ENCODE measurements around the gene GLYR1. TPM values are rescaled to one million over a fixed set of nuclear protein-coding genes. Genes with fewer than 3 reads are reported as not detected.

Gene GLYR1
- total and polyA plus RNA-seq, 2 experiments from 2014 or later, result 59.9 to 105 TPM

- TF ChIP-seq ZNF331 (CRISPR knock-in tag; IDR thresholded peaks at IDR 0.05; ENCODE audit: low read depth) (no peak), JUNB (IDR thresholded peaks at IDR 0.05; ENCODE audit: unreplicated experiment) (no peak), EZH2phosphoT487 (IDR thresholded peaks at IDR 0.05; ENCODE audit: unreplicated experiment) (no peak)
- TF ChIP-seq, protein P1, sequence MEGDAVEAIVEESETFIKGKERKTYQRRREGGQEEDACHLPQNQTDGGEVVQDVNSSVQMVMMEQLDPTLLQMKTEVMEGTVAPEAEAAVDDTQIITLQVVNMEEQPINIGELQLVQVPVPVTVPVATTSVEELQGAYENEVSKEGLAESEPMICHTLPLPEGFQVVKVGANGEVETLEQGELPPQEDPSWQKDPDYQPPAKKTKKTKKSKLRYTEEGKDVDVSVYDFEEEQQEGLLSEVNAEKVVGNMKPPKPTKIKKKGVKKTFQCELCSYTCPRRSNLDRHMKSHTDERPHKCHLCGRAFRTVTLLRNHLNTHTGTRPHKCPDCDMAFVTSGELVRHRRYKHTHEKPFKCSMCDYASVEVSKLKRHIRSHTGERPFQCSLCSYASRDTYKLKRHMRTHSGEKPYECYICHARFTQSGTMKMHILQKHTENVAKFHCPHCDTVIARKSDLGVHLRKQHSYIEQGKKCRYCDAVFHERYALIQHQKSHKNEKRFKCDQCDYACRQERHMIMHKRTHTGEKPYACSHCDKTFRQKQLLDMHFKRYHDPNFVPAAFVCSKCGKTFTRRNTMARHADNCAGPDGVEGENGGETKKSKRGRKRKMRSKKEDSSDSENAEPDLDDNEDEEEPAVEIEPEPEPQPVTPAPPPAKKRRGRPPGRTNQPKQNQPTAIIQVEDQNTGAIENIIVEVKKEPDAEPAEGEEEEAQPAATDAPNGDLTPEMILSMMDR (conservative IDR thresholded peaks at IDR 0.05; ENCODE audit: low read depth in 2 of 2), result no peak
These were observed 33.0 kb upstream of the GLYR1 start (continued) for GRCh38 chr16:4880006-4880580.

GRCh38 chr16:4879049-4879448 is 32.0 kb upstream of the GLYR1 start:
- Histone ChIP-seq H3K27ac (ENCODE audit: low read depth) (no peak overlapping the region), H3K9me2 (ENCODE audit: insufficient read depth) (no peaks in the 10 kb centered on the region), H3K79me2 (replicated peaks; ENCODE audit: insufficient read depth) (no peaks in the 10 kb centered on the region), H2AFZ (no peak overlapping the region), H3F3A (replicated peaks; ENCODE audit: low read depth) (0 out of 2 replicates have a peak, but pooled peaks cover 4% of the 10 kb centered on the region), H3K4me3 (no peak overlapping the region), H3K4me1 (ENCODE audit: insufficient read depth) (no peaks in the 10 kb centered on the region), H3K27me3 (ENCODE audit: insufficient read depth) (no peaks in the 10 kb centered on the region), H3K36me3 (ENCODE audit: insufficient read depth) (peaks cover 29% of the 10 kb centered on the region), H4K20me1 (replicated peaks; ENCODE audit: insufficient read depth) (peaks cover 5% of the 10 kb centered on the region; the same call in 1 of the 2 replicates), H3K4me2 (no peak overlapping the region)
- Mint-ChIP-seq H3K9me3 (no peaks in the 10 kb centered on the region; the same call in 1 of the 3 replicates), H3K27ac (no peak overlapping the region), H3K4me1 (no peaks in the 10 kb centered on the region), H3K4me3 (no peak overlapping the region), H3K36me3 (ENCODE audit: low read depth) (peaks cover 75% of the 10 kb centered on the region), H3K27me3 (ENCODE audit: insufficient read depth, low read depth, poor library complexity) (peaks cover 1% of the 10 kb centered on the region)
- TF ChIP-seq, protein P2, sequence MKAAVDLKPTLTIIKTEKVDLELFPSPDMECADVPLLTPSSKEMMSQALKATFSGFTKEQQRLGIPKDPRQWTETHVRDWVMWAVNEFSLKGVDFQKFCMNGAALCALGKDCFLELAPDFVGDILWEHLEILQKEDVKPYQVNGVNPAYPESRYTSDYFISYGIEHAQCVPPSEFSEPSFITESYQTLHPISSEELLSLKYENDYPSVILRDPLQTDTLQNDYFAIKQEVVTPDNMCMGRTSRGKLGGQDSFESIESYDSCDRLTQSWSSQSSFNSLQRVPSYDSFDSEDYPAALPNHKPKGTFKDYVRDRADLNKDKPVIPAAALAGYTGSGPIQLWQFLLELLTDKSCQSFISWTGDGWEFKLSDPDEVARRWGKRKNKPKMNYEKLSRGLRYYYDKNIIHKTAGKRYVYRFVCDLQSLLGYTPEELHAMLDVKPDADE (IDR thresholded peaks at IDR 0.05), result no peak
- TF ChIP-seq EZH2phosphoT487 (IDR thresholded peaks at IDR 0.05; ENCODE audit: unreplicated experiment) (no peak), CREB1 (CRISPR knock-in tag; IDR thresholded peaks at IDR 0.05; ENCODE audit: low read depth) (no peak)
- TF ChIP-seq, protein P1 (conservative IDR thresholded peaks at IDR 0.05; ENCODE audit: low read depth in 2 of 2), result no peak
- TF ChIP-seq, protein P3, sequence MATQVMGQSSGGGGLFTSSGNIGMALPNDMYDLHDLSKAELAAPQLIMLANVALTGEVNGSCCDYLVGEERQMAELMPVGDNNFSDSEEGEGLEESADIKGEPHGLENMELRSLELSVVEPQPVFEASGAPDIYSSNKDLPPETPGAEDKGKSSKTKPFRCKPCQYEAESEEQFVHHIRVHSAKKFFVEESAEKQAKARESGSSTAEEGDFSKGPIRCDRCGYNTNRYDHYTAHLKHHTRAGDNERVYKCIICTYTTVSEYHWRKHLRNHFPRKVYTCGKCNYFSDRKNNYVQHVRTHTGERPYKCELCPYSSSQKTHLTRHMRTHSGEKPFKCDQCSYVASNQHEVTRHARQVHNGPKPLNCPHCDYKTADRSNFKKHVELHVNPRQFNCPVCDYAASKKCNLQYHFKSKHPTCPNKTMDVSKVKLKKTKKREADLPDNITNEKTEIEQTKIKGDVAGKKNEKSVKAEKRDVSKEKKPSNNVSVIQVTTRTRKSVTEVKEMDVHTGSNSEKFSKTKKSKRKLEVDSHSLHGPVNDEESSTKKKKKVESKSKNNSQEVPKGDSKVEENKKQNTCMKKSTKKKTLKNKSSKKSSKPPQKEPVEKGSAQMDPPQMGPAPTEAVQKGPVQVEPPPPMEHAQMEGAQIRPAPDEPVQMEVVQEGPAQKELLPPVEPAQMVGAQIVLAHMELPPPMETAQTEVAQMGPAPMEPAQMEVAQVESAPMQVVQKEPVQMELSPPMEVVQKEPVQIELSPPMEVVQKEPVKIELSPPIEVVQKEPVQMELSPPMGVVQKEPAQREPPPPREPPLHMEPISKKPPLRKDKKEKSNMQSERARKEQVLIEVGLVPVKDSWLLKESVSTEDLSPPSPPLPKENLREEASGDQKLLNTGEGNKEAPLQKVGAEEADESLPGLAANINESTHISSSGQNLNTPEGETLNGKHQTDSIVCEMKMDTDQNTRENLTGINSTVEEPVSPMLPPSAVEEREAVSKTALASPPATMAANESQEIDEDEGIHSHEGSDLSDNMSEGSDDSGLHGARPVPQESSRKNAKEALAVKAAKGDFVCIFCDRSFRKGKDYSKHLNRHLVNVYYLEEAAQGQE (IDR thresholded peaks at IDR 0.05; ENCODE audit: unreplicated experiment), result no peak
- DNase-seq (ENCODE audit: low spot score) (no peak), ATAC-seq (no peak)

Data from GM23338 (cell line).